Keratinocyte (primary cell): Measurements from ENCODE around the gene CD300H.

Experiments used
- EZH2 ChIP-seq: IDR thresholded peaks from one replicate; pipeline ENCODE4 v1.6.1; 2012; ENCODE audit warnings: inconsistent platforms, mild to moderate bottlenecking, low read length, moderate library complexity
- TF ChIP-seq, protein P1 (sequence below), 3 experiments: IDR thresholded peaks in 1 of 3; conservative IDR thresholded peaks in 1 of 3; optimal IDR thresholded peaks in 1 of 3; 2 replicates in 2 of 3; 3 replicates in 1 of 3; pipeline versions ENCODE3 to v1.5.1; 2011; ENCODE audit warnings: low read length in 3 of 3, mild to moderate bottlenecking in 3 of 3, moderate library complexity in 2 of 3, control low read depth in 1 of 3, inconsistent platforms in 1 of 3; ENCODE audit not compliant: insufficient read depth in 2 of 3; ENCODE audit errors: extremely low read depth in 1 of 3

DNA sequence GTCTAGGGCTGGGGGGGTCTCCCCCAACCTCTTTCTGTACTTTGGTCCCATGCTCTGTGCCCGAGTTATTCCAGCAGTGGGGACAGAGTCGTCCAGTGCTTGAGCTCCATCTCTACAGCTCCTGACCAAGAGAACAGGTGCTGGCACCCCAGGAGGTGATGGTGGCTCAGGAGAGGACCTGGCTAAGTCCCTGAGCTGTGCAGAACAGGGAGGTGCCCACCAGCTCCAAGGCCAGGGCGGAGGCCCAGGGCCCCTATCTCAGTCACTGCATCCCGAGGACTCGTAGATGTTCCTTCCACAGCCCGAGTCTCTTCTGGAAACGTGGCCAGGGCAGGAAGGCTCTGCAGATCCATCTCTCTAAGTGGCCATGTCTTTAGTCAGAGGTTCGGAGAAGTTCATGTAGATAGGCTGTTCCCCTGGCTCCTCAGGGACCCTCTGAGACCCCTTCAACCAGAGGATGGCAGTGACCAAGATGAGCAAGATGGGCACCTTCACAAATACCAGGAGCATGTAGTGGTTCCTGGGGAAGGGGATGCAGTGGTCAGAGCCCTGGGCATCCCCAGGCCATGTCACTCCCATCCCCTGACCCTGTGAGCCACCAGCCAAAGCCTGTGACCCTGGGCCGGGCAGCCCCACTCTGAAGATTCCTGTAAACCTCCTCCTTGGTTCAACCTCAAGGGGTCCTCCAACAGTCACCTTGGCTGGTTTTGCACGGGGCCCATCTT, 44.8 kb downstream of the CD300H start:
- TF ChIP-seq, protein P1, sequence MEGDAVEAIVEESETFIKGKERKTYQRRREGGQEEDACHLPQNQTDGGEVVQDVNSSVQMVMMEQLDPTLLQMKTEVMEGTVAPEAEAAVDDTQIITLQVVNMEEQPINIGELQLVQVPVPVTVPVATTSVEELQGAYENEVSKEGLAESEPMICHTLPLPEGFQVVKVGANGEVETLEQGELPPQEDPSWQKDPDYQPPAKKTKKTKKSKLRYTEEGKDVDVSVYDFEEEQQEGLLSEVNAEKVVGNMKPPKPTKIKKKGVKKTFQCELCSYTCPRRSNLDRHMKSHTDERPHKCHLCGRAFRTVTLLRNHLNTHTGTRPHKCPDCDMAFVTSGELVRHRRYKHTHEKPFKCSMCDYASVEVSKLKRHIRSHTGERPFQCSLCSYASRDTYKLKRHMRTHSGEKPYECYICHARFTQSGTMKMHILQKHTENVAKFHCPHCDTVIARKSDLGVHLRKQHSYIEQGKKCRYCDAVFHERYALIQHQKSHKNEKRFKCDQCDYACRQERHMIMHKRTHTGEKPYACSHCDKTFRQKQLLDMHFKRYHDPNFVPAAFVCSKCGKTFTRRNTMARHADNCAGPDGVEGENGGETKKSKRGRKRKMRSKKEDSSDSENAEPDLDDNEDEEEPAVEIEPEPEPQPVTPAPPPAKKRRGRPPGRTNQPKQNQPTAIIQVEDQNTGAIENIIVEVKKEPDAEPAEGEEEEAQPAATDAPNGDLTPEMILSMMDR (optimal IDR thresholded peaks at IDR 0.05 in 1 of 3, IDR thresholded peaks at IDR 0.05 in 1 of 3, conservative IDR thresholded peaks at IDR 0.05 in 1 of 3; ENCODE audit: extremely low read depth in 1 of 3, insufficient read depth in 2 of 3, low read length in 3 of 3): no peak
- no peak for TF ChIP-seq EZH2
